ENCODE data around the gene VAV2. TPM values are rescaled to one million over a fixed set of nuclear protein-coding genes. Genes with fewer than 3 reads are reported as not detected.

VAV2 gene
- total and polyA plus RNA-seq, 2 experiments from 2014 or later = 8.1 to 28.9 TPM

DNA sequence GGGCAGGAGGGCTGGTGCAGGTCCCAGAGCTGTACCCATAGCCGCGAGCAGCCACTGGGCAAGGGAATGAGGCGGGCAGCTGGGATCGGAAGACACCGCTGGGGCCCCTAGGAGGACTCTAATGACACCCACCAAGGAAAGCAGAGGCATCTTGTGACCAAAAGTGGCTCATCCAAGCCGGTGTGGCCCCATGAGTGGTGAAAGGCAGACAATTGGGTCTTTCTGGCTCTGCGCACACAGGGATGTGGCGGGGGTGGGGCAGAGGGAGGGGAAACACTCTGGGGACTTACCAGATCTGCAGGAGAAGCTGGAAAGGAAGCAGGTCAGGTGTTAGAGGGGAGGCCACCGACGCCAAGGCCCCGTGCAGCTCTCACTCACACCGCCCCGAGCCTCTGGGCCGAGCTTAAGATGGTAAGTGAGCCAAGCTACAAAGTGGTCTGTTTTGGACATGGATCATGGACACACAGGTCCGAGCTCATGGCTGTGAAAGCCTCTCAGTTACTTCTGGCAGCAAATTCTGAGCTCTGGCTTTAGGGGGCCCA, 211.6 kb downstream of the VAV2 start (continued):
- TF ChIP-seq CREB1 (CRISPR knock-in tag; IDR thresholded peaks at IDR 0.05; ENCODE audit: low read depth) (no peak), ZNF114 (CRISPR knock-in tag; IDR thresholded peaks at IDR 0.05) (no peak), POLR2AphosphoS5 (IDR thresholded peaks at IDR 0.05; ENCODE audit: low read depth) (no peak), STAT1 (IDR thresholded peaks at IDR 0.05; ENCODE audit: unreplicated experiment) (no peak), EZH2phosphoT487 (IDR thresholded peaks at IDR 0.05; ENCODE audit: unreplicated experiment) (no peak), EZH2 (IDR thresholded peaks at IDR 0.05; ENCODE audit: low read depth, unreplicated experiment) (no peak), ZNF331 (CRISPR knock-in tag; IDR thresholded peaks at IDR 0.05; ENCODE audit: low read depth) (no peak), JUNB (IDR thresholded peaks at IDR 0.05; ENCODE audit: unreplicated experiment) (no peak)
- TF ChIP-seq, protein P1, sequence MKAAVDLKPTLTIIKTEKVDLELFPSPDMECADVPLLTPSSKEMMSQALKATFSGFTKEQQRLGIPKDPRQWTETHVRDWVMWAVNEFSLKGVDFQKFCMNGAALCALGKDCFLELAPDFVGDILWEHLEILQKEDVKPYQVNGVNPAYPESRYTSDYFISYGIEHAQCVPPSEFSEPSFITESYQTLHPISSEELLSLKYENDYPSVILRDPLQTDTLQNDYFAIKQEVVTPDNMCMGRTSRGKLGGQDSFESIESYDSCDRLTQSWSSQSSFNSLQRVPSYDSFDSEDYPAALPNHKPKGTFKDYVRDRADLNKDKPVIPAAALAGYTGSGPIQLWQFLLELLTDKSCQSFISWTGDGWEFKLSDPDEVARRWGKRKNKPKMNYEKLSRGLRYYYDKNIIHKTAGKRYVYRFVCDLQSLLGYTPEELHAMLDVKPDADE (IDR thresholded peaks at IDR 0.05) = no peak

DNA sequence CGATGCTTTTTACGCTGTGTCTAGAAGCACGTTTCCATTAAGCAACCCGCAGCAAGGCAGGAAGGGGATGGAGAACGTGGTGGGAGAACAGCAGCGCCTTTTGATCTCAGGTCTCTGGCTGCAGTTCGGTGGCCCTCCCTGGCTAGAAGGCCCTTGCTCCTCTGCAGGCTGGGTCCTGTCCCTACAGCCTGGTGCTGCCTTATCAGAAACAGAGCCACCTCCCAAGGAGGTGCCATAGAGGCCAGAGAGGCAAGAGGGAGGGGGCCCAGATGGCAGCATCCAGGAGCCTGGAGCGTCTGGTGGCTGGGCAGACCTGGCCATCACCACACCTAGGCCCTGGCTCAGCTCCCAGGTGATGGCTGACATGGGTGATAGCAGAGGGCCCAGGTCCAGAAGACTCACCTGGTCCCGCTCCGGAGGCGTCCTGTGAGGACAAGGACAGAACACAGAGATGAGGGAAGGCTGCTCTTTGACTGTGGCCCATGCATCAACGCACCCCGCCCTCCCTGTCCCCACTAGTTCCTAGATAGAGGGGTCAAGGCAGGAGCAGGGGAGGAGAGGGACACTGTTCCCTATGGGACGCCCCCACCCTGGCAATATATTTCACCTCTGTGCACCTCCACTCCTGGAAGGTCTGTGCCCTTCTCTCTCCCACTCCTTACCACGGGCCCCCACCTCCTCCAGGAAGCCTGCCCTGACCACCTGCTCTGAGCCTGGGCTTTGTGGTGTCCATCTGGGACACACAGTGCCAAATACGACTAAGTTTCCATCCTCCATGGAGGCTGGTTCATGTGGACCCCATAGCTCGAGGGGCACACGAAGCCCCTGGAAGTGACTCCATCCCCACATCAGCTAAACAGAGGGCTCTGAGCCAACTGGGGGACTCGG, 212.4 kb downstream of the VAV2 start:
- no peak overlapping the region for H3K27ac ChIP-seq (ENCODE audit: low read depth)
- H3K9me2 ChIP-seq (ENCODE audit: insufficient read depth) = no peaks in the 10 kb centered on the region
- TF ChIP-seq ZNF331 (CRISPR knock-in tag; IDR thresholded peaks at IDR 0.05; ENCODE audit: low read depth) (no peak), JUNB (IDR thresholded peaks at IDR 0.05; ENCODE audit: unreplicated experiment) (no peak), NANOG (IDR thresholded peaks at IDR 0.05; ENCODE audit: borderline replicate concordance) (no peak), EZH2phosphoT487 (IDR thresholded peaks at IDR 0.05; ENCODE audit: unreplicated experiment) (no peak), POLR2AphosphoS5 (IDR thresholded peaks at IDR 0.05; ENCODE audit: low read depth) (no peak), EZH2 (IDR thresholded peaks at IDR 0.05; ENCODE audit: low read depth, unreplicated experiment) (no peak), CREB1 (CRISPR knock-in tag; IDR thresholded peaks at IDR 0.05; ENCODE audit: low read depth) (no peak), STAT1 (IDR thresholded peaks at IDR 0.05; ENCODE audit: unreplicated experiment) (no peak), ZNF114 (CRISPR knock-in tag; IDR thresholded peaks at IDR 0.05) (no peak)
- TF ChIP-seq, protein P1 (IDR thresholded peaks at IDR 0.05) = no peak
- TF ChIP-seq, protein P2, sequence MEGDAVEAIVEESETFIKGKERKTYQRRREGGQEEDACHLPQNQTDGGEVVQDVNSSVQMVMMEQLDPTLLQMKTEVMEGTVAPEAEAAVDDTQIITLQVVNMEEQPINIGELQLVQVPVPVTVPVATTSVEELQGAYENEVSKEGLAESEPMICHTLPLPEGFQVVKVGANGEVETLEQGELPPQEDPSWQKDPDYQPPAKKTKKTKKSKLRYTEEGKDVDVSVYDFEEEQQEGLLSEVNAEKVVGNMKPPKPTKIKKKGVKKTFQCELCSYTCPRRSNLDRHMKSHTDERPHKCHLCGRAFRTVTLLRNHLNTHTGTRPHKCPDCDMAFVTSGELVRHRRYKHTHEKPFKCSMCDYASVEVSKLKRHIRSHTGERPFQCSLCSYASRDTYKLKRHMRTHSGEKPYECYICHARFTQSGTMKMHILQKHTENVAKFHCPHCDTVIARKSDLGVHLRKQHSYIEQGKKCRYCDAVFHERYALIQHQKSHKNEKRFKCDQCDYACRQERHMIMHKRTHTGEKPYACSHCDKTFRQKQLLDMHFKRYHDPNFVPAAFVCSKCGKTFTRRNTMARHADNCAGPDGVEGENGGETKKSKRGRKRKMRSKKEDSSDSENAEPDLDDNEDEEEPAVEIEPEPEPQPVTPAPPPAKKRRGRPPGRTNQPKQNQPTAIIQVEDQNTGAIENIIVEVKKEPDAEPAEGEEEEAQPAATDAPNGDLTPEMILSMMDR (conservative IDR thresholded peaks at IDR 0.05; ENCODE audit: low read depth in 2 of 2) = no peak
- TF ChIP-seq, protein P3, sequence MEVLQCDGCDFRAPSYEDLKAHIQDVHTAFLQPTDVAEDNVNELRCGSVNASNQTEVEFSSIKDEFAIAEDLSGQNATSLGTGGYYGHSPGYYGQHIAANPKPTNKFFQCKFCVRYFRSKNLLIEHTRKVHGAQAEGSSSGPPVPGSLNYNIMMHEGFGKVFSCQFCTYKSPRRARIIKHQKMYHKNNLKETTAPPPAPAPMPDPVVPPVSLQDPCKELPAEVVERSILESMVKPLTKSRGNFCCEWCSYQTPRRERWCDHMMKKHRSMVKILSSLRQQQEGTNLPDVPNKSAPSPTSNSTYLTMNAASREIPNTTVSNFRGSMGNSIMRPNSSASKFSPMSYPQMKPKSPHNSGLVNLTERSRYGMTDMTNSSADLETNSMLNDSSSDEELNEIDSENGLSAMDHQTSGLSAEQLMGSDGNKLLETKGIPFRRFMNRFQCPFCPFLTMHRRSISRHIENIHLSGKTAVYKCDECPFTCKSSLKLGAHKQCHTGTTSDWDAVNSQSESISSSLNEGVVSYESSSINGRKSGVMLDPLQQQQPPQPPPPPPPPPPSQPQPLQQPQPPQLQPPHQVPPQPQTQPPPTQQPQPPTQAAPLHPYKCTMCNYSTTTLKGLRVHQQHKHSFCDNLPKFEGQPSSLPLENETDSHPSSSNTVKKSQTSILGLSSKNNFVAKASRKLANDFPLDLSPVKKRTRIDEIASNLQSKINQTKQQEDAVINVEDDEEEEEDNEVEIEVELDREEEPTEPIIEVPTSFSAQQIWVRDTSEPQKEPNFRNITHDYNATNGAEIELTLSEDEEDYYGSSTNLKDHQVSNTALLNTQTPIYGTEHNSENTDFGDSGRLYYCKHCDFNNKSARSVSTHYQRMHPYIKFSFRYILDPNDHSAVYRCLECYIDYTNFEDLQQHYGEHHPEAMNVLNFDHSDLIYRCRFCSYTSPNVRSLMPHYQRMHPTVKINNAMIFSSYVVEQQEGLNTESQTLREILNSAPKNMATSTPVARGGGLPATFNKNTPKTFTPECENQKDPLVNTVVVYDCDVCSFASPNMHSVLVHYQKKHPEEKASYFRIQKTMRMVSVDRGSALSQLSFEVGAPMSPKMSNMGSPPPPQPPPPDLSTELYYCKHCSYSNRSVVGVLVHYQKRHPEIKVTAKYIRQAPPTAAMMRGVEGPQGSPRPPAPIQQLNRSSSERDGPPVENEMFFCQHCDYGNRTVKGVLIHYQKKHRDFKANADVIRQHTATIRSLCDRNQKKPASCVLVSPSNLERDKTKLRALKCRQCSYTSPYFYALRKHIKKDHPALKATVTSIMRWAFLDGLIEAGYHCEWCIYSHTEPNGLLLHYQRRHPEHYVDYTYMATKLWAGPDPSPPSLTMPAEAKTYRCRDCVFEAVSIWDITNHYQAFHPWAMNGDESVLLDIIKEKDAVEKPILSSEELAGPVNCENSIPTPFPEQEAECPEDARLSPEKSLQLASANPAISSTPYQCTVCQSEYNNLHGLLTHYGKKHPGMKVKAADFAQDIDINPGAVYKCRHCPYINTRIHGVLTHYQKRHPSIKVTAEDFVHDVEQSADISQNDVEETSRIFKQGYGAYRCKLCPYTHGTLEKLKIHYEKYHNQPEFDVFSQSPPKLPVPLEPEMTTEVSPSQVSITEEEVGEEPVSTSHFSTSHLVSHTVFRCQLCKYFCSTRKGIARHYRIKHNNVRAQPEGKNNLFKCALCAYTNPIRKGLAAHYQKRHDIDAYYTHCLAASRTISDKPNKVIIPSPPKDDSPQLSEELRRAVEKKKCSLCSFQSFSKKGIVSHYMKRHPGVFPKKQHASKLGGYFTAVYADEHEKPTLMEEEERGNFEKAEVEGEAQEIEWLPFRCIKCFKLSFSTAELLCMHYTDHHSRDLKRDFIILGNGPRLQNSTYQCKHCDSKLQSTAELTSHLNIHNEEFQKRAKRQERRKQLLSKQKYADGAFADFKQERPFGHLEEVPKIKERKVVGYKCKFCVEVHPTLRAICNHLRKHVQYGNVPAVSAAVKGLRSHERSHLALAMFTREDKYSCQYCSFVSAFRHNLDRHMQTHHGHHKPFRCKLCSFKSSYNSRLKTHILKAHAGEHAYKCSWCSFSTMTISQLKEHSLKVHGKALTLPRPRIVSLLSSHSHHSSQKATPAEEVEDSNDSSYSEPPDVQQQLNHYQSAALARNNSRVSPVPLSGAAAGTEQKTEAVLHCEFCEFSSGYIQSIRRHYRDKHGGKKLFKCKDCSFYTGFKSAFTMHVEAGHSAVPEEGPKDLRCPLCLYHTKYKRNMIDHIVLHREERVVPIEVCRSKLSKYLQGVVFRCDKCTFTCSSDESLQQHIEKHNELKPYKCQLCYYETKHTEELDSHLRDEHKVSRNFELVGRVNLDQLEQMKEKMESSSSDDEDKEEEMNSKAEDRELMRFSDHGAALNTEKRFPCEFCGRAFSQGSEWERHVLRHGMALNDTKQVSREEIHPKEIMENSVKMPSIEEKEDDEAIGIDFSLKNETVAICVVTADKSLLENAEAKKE (CRISPR knock-in tag; IDR thresholded peaks at IDR 0.05) = no peak
- no peaks in the 10 kb centered on the region for H3K36me3 ChIP-seq (ENCODE audit: insufficient read depth)
- DNase-seq (ENCODE audit: low spot score) (no peak), ATAC-seq (no peak)
- H3K27me3 ChIP-seq (ENCODE audit: insufficient read depth) = no peaks in the 10 kb centered on the region
- no peaks in the 10 kb centered on the region for H3K9me3 Mint-ChIP-seq
- no peaks in the 10 kb centered on the region for H4K20me1 ChIP-seq (replicated peaks; ENCODE audit: insufficient read depth)
- H3K4me1 Mint-ChIP-seq = no peaks in the 10 kb centered on the region
- no peak overlapping the region for H3K4me3 ChIP-seq
- H3K36me3 Mint-ChIP-seq (ENCODE audit: low read depth) = peaks cover 11% of the 10 kb centered on the region; the same call in 2 of the 3 replicates
- no peak overlapping the region for H3K27ac Mint-ChIP-seq
- H3K79me2 ChIP-seq (replicated peaks; ENCODE audit: insufficient read depth) = no peaks in the 10 kb centered on the region
- H3K27me3 Mint-ChIP-seq (ENCODE audit: insufficient read depth, low read depth, poor library complexity) = peaks cover 6% of the 10 kb centered on the region
- H3K4me1 ChIP-seq (ENCODE audit: insufficient read depth) = no peaks in the 10 kb centered on the region
- H3K4me3 Mint-ChIP-seq = no peak overlapping the region
- H2AFZ ChIP-seq = no peak overlapping the region
- H3K4me2 ChIP-seq = no peak overlapping the region
- H3F3A ChIP-seq (replicated peaks; ENCODE audit: low read depth) = no peaks in the 10 kb centered on the region

Measured in GM23338 (cell line).